Dedifferentiated amniotic fluid mesenchymal stem cell (primary cell): ENCODE results near the gene FOXD1.
"Not testable (repeated sequence)": the region's sequence is repeated elsewhere in the genome, so short reads cannot be mapped to it uniquely, and the experiment has no call there.

ENCODE experiments used
- DNase-seq: peaks from one replicate; pipeline ENCODE4 v3.0.0-alpha.2; 2016; ENCODE audit errors: extremely low spot score

FOXD1 gene

DNA sequence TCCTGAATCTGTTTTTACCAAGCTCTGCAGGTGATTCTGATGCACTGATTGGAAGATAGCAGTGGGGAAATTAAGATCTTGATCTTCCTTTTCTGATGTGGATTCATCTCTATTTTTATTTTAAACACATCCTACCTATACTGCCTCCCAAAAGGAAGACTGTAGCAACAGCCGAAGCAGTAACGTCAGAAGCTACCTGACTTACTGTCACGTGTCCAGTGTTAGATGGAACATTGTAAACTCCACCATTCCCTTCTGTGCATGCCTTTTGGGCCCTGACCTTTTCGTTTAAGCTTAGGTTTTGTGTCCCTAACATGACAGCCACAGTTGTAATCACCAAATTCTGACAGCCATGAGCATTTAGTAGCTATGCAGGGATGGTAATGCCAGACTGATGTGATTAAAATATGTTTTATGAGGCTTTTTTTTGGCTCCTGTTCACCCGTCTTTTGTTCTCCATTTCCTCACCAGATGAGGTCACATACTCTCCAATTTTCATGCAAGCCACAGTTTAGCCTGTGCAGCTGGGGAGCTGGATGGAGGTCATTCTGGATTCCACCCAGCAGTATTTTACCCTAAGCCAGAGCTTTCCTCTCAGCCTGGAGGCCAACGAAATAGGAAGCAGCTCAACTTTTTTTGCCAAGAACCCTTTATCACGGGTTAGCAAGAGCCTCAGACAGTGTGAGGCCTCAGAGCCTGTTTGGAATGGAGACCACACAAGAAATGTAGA, 15.6 kb upstream of the FOXD1 start:
- DNase-seq: peak; percentile 57

DNA sequence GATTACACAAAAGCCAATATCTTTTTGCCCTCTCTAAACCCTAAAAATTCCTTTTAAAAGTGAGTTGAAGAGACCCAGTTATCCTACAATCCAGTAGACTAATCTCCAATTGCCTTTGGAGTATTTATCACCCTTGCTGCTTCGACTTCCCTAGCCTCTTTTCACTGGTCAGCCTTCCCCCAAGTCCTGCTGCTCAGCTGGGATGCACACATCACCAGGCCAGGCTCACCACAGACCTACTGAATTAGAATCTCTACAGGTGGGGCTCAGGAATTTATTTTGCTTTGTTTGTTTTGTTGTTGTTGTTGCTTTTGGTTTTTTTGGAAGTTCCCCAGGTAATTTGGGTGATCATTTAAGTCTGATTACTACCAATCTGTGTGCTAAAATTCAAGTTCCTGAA, 11.6 kb upstream of the FOXD1 start:
- no peak for DNase-seq

DNA sequence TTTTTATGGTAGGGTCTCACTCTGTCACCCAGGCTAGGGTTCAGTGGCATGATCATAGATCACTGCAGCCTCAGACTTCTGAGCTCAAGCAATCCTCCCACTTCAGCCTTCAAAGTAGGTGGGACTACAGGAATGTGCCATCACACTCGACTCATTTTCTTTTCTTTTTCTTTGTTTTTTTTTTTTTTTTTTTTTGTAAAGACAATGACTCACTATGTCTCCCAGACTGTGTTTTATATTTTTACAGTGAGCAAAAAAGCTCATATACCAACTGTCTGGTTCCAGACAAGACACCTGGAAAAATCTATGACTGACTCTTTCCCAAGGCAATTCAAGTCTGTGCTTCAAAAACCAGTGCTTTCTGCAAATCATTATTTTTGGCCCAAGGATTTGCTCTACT, 10.8 kb upstream of the FOXD1 start:
- no peak for DNase-seq

DNA sequence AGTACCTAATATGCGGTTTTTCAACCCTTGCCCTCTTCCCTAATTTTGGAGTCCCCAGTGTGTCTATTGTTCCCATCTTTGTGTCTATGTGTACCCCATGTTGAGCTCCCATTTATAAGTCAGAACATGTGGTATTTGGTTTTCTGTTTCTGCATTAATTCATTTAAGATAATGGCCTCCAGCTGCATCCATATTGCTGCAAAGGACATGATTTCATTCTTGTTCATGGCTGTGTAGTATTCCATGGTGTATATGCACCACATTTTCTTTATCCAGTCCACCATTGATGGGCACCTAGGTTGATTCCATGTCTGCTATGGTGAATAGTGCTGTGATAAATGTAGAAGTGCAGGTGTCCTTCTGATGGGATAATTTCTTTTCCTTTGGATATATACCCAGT, 7.9 kb upstream of the FOXD1 start:
- DNase-seq: not testable (repeated sequence)

DNA sequence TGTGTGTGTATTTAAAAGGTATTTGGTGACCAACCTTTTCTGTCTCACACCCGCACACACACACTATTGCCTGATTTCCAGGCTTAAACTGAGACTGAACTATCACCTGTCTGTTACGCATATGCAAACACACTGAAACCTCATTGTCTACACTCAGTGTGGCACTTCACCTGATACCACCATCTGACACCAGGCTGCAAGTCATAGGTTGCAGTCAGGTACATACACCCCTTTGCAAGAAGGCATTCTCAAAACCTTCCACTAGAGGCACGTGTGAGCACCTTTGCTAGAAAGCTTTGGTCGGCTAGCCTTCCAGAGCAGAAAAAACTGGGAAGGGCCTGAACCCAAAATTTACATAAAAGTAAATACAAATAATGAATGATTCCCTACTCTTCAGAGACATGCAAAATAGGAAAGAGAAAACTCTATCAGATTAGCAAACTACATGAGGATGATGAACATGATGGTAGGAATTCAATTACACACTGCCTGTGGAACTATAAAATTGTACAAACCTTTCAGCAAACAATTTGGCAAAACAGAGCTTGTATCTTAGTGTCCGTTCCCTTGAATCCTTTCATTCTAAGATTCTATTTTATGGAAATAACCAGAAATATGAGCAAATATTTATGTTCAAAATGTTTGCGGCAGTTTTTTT, 5.9 kb upstream of the FOXD1 start:
- DNase-seq: peak; percentile 59

DNA sequence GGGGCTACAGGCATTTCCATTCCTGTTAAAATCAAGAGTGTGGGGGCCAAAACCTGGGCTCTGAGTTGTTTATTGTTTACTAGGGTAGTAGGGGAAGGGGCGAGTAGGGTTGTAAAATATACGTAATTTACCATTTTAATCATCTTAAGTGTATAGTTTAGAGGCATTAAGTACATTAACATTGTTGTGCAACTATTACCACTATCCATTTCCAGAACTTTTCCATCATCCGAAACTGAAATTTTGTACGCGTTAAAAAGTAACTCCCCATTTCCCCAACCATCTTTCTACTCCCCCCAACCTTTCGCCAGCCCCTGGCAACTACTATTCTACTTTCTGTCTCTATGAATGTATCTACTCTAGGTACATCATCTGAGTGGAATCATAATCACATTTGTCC, 3.6 kb upstream of the FOXD1 start:
- DNase-seq: no peak

DNA sequence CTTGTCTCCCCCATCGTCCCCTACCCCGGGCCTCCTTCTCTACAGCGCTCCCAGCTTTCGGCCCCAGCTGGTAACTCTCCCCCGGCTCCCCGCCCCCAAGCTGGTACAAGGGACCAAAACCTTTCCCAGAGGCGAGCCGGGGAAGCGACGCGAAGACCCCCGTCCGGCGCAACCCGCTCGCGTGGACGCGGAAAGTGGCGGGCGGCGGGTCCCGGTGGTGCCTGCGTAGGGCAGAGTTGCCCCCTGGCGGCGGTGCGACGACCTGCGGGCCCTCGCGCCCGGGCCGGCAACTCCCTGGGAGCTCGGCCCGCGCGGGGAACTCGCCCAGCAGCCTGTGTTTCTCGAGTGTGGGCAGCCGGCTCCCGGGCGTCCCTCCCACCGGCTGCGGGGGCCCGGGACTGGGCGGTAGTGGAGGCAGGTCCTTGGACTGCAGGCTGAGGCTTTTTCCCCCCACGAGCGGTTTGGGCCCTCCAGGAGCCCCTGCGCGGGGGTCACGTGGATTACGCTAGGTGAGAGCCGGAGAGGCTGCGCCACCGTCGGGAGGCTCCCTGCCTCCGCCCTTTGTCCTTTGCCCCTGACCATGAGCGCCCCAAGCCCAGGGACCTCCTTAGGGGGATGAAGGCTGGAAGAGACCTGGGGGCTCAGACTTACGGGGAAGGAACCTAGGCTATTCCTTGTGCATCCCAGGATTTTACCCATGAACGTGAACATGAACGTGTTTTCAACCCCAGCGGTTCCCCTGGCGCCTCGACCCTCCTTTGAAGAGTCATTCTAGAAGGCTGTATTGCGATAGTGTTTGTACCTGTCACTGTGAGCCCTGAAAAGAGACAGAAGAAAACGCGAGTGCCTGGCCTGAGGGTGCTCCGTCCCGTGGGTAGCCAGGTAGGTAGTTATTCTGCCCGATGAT, 2.9 kb upstream of the FOXD1 start:
- DNase-seq: no peak

DNA sequence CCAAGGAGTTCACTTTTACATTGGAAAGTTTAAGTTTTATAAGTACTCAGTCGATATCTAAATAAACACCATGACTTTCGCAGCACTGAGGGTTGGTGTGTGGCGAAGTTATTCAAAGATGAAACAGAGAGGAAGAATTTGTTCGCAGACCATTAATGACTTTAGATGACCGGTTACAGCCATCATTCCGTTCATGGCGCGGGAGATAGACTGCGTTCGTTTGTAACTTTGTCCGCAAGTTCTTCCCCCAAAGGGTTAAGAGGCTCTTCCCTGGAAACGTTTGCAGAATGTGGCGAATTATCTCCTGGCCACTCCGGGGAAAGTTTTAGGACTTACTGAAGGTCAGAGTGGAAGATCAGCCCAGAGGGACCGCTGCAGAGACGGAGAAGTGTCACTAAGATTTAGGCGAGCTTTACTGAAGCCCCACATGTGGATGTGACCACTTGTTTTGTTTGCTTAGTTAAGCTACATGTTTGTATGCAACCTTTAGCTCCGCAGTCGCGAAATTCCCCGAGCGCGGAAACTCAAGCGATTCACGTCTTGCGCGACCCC, 2.2 kb upstream of the FOXD1 start:
- no peak for DNase-seq

DNA sequence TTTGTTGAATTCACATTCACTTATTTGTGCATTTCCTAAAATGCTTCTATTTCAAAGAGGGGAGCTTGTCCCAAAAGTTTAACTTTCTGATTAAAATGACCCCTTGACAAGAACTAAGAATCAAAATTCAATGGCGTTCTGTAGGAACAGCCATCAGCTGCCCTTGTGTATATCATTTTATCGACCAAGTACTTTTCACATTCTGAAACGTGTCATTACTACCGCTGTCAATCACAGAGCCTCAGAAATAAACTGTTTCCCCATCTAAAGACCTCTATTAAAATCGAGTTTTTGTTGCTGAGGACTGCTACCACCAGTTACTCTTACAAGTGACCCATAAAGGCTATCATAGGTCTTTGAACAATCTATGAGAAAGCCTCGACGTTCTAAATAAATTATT, 1.6 kb upstream of the FOXD1 start:
- DNase-seq: no peak

DNA sequence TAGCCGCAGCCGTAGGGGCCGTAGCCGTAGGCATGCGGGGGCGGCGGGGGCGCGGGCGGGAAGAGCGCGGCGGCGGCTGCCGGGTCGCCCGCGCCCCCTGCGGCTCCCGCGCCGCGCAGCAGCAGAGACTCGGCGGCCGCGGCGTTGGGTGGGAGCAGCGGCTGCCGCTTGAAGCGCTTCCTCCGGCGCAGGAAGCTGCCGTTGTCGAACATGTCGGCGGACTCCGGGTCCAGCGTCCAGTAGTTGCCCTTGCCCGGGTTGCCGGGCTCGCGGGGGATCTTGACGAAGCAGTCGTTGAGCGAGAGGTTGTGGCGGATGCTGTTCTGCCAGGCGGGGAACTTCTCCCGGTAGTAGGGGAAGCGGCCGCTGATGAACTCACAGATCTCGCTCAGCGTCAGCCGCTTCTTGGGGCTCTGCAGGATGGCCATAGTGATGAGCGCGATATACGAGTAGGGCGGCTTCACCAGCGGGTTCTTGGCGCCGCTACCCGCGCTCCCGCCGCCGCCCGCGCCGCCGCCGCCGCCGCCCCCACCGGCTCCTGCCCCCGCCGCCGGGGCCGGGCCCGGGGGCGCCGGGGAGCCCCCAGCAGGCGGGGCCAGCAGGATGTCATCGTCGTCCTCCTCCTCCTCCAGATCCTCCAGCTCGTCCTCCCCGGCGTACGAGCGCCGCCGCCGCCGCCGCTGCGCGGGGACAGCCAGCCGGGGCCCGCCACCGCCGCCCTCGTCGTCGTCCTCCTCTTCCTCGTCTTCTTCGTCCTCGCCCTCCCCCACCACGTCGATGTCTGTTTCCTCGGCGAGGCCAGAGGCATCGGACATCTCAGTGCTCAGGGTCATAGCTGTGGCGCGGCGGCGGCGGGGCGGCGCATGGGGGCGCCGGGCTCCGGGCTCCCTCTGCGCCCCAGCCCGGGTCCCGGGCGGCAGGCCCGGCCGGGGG, 781 bp downstream of the FOXD1 start:
- no peak for DNase-seq

DNA sequence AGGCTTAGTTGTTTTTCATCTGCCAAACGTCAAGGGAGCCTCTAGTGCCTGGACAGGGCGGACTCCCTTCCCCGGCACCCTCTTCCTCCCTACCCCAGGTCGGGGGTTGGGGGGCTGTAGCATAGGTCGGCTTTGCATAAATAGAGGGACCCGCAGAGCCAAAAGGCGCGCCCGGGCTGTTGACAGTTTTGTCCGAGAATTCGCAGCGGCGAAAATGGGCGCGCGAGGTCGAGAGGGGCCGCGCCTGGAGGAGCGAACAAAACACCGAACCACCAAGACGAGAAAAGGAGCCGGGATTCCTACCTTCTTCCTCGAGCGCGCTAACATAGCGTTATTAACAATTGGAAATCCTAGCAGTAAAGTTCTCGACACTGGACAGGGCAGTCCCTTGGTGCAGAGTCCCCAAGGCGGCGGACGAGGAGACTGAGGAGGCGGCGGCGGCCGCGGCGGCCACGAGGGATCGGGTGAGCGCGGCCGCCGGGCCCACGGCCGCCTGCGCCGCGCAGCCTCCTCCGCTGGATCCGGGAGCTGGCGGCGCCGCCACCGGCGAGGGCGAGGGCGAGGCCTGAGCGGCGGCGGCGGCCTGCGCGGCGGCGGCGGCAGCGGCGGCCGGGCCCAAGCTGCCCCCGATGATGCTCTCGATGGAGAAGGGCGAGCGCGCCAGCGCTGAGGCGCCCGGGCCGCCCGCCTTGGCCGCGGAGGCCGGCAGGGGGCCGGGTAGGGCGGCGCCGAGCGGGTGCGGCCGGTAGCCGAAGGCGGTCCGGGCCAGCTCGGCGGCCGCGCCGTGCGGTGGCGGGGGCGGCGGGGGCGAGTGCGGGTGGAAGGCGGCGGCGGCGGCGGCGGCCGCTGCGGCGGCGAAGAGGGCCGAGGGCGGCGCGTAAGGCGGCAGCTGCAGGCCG, 1.7 kb downstream of the FOXD1 start:
- no peak for DNase-seq

DNA sequence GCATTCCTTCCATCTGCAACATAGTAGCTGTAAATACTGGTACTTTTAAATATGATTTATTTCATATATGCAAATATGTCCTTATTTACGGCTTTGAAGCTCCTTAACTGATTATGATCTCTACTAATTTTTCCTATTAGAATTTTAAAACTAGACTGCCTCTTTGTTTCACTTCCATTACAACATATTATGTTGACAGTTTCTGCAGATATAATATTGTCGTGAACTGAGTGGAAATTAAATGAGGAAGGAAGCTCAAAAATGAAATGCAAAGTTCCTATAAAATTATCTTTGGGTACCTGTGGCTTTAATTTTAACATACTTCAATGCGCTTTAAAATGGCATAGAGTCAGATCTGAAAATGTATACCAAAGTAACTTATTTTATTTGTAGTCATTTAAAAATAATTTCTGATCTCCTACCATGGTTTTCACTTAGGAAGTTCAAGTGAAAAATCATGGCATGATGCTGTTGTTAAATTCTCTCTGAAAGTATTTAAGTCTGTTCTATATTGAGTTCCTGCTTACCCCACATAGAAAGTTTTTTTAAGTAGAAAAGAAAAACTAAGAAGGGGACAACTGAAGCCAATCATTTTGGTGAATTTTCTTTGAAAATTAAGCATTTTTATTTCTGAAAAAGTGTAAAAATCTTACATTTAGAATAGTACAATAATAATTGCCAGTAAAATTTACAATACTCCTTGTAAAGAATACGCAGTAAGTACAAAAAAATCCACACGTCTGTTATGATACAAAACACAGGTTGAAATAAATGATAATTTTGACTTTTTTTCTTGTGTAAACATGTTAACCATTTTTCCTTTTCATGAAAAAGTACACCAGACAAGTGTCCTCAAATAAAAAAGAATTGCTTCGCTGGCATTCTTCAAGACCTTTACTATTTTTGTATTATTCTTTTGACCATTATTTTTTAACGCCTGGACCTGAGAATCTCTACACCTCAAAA, 2.6 kb downstream of the FOXD1 start:
- no peak for DNase-seq

DNA sequence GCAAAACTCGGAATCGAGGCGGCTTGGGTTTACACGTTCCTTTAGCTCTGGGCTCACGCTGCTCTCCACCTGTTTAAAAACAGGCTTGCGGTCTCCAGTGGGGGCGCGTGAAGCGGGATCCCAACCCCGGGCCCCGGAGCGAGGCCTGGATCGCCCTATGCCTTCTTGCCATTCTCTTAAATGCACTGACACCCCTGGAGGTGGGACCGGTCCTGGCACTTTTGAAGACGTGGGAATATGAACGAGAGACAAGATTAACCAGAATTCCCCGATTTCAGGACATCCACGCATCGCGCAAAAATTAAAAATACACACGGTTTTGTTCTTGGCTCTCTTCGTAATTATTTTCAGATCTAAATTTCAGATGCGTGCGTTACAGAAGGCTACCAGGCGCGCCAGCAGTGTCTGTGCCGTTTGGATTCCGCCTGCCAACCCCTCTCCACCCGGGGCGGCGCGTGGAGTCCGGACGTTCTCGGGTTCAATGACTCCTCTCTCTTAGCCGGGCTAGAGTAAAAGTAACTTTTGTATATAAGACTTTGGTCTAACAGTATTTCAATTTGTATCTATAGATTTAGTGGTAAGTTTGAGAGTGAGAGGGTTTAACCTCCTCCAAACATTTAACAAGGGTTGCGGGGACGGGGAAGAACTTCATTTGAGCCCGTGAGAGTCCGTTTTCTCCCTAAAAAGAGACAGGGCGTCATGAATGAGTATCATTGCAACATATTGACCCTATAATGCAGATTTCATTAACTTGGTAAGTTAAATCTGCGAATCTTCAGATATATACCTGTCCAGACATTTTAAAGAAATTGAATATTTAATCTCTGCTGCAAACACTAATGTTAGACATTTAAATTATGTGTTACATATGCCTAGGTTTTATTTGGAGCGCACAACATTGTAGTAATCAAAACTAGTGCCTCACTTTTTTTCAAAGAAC, 3.8 kb downstream of the FOXD1 start:
- DNase-seq: no peak

DNA sequence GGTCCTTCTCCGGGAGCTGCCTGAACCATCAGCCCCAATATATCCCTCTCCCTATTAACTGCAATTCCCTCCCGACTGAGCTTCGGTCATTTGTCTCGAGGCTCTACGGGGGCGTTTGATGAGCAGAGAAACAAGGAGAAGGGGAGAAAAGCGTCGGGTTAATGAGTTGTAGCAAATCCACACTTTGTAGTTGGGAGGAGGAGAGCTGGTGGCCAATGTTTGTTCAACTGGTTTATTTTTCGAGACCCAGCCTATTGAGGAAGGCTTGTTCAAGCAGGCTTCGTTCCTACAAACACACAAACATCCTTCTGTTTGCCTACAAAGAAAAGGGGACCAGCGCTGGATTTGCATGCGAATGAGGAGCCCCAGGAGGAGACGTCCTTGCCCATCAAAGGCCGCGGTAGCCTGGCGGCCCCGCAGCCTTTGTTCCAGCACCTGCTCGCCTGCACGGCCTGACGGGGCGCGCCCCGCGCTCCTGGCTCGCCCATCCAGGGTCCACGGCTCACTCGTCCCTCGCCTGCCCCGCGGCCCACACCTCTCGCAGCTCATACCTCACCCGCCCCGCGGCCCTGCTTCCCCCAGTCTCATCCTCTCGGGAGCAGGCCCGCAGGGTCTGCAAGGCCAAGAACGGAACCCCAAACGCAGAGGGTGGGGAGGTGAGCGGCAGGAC, 4.6 kb downstream of the FOXD1 start:
- no peak for DNase-seq

DNA sequence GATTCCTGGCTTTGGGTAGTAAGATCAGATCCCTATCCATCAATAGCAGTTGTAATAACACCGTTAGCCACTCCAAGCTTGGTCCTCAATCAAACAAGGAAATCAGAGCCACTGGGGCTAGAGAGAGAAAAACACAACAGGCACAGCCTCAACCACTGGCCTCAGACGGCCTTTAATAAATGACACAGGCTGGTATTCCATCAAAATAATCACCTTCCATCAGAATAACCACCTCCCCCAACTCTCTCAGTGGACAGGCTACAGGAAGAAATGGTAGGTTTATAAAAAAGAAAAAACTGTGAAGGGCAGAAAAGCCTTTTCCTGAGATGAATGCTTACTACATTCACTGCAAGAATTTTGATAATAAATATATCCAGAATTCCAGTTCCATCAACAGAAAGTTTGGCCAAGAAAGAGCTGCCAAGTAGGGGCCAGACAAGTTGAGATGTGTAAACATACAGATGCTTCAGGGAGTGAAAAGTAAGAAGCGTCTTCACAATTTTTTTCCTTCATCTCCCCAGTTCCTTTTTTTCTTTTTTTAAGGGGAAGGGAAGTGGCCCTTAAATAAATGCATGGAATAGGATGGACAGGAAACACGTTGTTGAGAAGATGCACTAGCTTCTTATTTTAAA, 5.5 kb downstream of the FOXD1 start:
- no peak for DNase-seq

DNA sequence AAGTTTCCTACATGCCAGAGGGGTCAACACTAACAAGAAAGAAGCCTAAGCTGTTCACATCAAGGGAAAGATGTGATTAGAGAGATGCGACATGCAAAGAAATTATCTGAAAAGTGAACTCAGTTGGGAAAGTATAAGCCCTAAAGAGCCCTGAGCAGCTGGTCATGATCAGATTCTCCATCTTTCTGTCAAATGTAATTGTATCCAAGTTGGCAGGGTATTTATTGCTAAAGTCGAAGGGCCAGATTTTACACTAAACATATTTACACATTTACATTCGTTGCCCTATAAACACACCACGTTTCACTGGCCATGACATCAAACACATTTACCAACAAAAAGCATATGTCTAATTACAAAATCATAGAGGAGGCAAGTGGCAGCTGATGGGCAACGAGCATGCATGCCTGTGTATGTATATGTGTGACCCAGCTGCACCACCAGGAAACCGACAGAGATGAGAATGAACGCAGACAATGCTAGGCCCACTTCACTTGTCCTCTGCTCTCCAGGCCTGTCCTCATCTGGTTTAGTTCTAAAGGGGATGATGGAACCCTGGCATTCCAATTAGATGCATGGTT, 6.3 kb downstream of the FOXD1 start:
- DNase-seq: no peak
